Ascending aorta (tissue), 2 donors: ENCODE results near the gene STX1A. TPM values are rescaled to one million over a fixed set of nuclear protein-coding genes. Genes with fewer than 3 reads are reported as not detected.
"Not testable (repeated sequence)": the region's sequence is repeated elsewhere in the genome, so short reads cannot be mapped to it uniquely, and the experiment has no call there.

Source experiments
- DNase-seq, 2 donors: peaks; one replicate each; pipeline ENCODE4 v3.0.0-alpha.2; 2019; ENCODE audit warnings: low spot score in 2 of 2
- H3K27ac ChIP-seq, 2 donors: fragments of 200-600 bp; sonication (generic); one replicate each; pipeline ENCODE4 v1.5.1; 2016 to 2017; ENCODE audit warnings: mild to moderate bottlenecking in 1 of 2
- H3K27me3 ChIP-seq: fragments of 200-600 bp; sonication (generic); one replicate; pipeline ENCODE4 v1.5.1; 2017
- H3K36me3 ChIP-seq, 2 donors: fragments of 200-600 bp; sonication (generic); one replicate each; pipeline ENCODE4 v1.5.1; 2016
- H3K4me1 ChIP-seq, 2 donors: fragments of 200-600 bp; sonication (generic); one replicate each; pipeline ENCODE4 v1.5.1; 2016 to 2017; ENCODE audit warnings: mild to moderate bottlenecking in 1 of 2
- H3K4me3 ChIP-seq, 2 donors: fragments of 200-600 bp; sonication (generic); one replicate each; pipeline ENCODE4 v1.5.1; 2016 to 2017; ENCODE audit warnings: mild to moderate bottlenecking in 1 of 2
- H3K9me3 ChIP-seq, 2 donors: fragments of 200-600 bp; sonication (generic); one replicate each; pipeline ENCODE4 v1.5.1; 2016
- intact Hi-C: fragments of 100-400 bp; cut with DNase I; formaldehyde crosslinking; loops from one replicate; pipeline ENCODE4 v1.15.1; 2023
- total RNA-seq: library from RNA; depleted of rRNA; stranded (reverse); fragments of >200 nt; gene quantifications from one replicate; pipeline ENCODE4 v1.1.0, GENCODE V29; 2016
- TF ChIP-seq, protein P1 (sequence below), 3 experiments: fragments of 200-600 bp in 2 of 3; fragments of 450-650 bp in 1 of 3; sonication (generic) in 2 of 3; IDR thresholded peaks; one replicate each; pipeline ENCODE4 v1.5.1; 2016 to 2019; ENCODE audit warnings: antibody characterized with exemption in 3 of 3, mild to moderate bottlenecking in 1 of 3, moderate library complexity in 1 of 3

The STX1A gene
- total RNA-seq, 1 donor from 2014 or later, result 13.1 TPM

- Histone ChIP-seq H3K4me1 (no peaks in the 10 kb centered on the region), H3K36me3 (no peaks in the 10 kb centered on the region), H3K27ac (no peak overlapping the region), H3K27me3 (no peaks in the 10 kb centered on the region), H3K9me3 (peaks cover 0 to 5% of the 10 kb centered on the region in 2 donors), H3K4me3 (no peak overlapping the region)
- no peak for DNase-seq
- TF ChIP-seq, protein P1, sequence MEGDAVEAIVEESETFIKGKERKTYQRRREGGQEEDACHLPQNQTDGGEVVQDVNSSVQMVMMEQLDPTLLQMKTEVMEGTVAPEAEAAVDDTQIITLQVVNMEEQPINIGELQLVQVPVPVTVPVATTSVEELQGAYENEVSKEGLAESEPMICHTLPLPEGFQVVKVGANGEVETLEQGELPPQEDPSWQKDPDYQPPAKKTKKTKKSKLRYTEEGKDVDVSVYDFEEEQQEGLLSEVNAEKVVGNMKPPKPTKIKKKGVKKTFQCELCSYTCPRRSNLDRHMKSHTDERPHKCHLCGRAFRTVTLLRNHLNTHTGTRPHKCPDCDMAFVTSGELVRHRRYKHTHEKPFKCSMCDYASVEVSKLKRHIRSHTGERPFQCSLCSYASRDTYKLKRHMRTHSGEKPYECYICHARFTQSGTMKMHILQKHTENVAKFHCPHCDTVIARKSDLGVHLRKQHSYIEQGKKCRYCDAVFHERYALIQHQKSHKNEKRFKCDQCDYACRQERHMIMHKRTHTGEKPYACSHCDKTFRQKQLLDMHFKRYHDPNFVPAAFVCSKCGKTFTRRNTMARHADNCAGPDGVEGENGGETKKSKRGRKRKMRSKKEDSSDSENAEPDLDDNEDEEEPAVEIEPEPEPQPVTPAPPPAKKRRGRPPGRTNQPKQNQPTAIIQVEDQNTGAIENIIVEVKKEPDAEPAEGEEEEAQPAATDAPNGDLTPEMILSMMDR (IDR thresholded peaks at IDR 0.05), result no peak
- intact Hi-C loops, result no loop called here
Measured at GRCh38 chr7:73659983-73660382, 59.5 kb downstream of the STX1A start.

GRCh38 chr7:73655309-73655708 lies 64.2 kb downstream of the STX1A start:
- DNase-seq, intact Hi-C loops, H3K27me3 ChIP-seq, H3K9me3 ChIP-seq, H3K4me1 ChIP-seq, H3K36me3 ChIP-seq, H3K4me3 ChIP-seq, H3K27ac ChIP-seq: not testable (repeated sequence)

DNA sequence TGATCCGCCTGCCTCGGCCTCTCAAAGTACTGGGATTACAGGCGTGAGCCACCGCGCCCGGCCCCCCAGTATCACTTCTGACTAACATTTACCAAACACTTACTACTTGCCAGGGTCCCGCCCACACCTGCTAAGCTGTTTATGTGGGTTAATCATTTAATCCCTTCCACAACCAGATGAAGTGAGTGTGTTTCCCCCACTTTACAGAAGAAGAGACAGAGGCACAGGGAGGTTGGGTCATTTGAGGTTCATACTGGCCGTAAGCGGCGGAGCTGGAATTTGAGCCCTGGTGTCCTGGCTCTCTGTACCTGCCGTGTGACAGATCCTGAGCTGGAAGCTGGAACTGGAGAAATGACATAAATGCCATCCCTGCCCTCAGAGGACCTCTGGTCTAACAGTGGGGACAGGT lies 66.9 kb downstream of the STX1A start:
- TF ChIP-seq, protein P1 (IDR thresholded peaks at IDR 0.05), result no peak
- no peaks in the 10 kb centered on the region for H3K27me3 ChIP-seq
- H3K4me1 ChIP-seq, result peaks cover 0 to 4% of the 10 kb centered on the region in 2 donors
- DNase-seq, result no peak
- H3K9me3 ChIP-seq, result no peaks in the 10 kb centered on the region
- no peak overlapping the region for H3K27ac ChIP-seq
- no peaks in the 10 kb centered on the region for H3K36me3 ChIP-seq
- H3K4me3 ChIP-seq, result no peak overlapping the region
- intact Hi-C loops, result no loop called here

- intact Hi-C loops, result no loop called here
- no peak overlapping the region for H3K4me3 ChIP-seq
- TF ChIP-seq, protein P1 (IDR thresholded peaks at IDR 0.05), result no peak
- peaks cover 0 to 4% of the 10 kb centered on the region in 2 donors for H3K4me1 ChIP-seq
- no peak for DNase-seq
- peaks cover 8% of the 10 kb centered on the region for H3K27me3 ChIP-seq
- H3K27ac ChIP-seq, result no peak overlapping the region
- H3K9me3 ChIP-seq, result no peaks in the 10 kb centered on the region
- H3K36me3 ChIP-seq, result no peaks in the 10 kb centered on the region
Measured at GRCh38 chr7:73650524-73650923, 68.9 kb downstream of the STX1A start.

DNA sequence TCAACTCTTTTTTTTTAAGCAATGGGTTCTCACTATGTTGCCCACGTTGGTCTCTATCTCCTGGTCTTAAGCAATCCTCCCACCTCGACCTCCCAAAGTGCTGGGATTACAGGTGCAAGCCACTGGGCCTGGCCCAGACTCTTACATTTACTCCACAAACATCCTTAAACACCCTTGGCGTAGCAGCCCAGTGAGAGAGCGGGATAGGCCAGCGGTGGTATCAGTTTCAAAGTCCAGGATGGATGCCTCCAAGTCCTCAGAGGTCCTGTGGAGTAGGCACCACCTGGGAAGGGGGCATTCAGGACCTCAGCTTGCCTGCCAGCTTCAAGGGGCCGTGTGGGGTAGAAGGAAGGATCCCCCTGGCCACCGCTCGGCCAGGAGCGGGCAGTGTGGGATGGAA lies 69.9 kb downstream of the STX1A start:
- TF ChIP-seq, protein P1 (IDR thresholded peaks at IDR 0.05), result no peak
- peaks cover 8% of the 10 kb centered on the region for H3K27me3 ChIP-seq
- DNase-seq, result no peak
- H3K4me3 ChIP-seq, result no peak overlapping the region
- no peaks in the 10 kb centered on the region for H3K36me3 ChIP-seq
- H3K27ac ChIP-seq, result no peak overlapping the region
- H3K4me1 ChIP-seq, result peaks cover 0 to 4% of the 10 kb centered on the region in 2 donors
- intact Hi-C loops, result no loop called here
- no peaks in the 10 kb centered on the region for H3K9me3 ChIP-seq

Other genes starting within 250 kb of the STX1A start
- 28.1 TPM for gene BAZ1B, start 197.4 kb downstream of the STX1A start, total RNA-seq
- gene BCL7B, start 162.0 kb downstream of the STX1A start, total RNA-seq, result 130 TPM
- 52.9 TPM for gene TBL2, start 141.1 kb downstream of the STX1A start, total RNA-seq
- 297 TPM for gene MLXIPL, start 95.1 kb downstream of the STX1A start, total RNA-seq
- gene VPS37D, start 51.8 kb downstream of the STX1A start, total RNA-seq, result 1.3 TPM
- 16.0 TPM for gene DNAJC30, start 36.2 kb downstream of the STX1A start, total RNA-seq
- gene BUD23, start 36.1 kb downstream of the STX1A start, total RNA-seq, result 5.6 TPM
- gene ABHD11, start 19.1 kb upstream of the STX1A start, total RNA-seq, result 55.7 TPM
- gene CLDN3, start 50.6 kb upstream of the STX1A start, total RNA-seq, result not detected
- gene CLDN4, start 111.3 kb upstream of the STX1A start, total RNA-seq, result 0.21 TPM
- gene METTL27, start 122.8 kb upstream of the STX1A start, total RNA-seq, result not detected
- gene TMEM270, start 141.5 kb upstream of the STX1A start, total RNA-seq, result not detected